GM19452 (cell line): ENCODE results near the gene MELTF.

Experiments used
- ATAC-seq: cut with Tn5 transposase; IDR thresholded peaks from one replicate; pipeline ENCODE4 v1.9.1; 2021; ENCODE audit not compliant: unreplicated experiment

MELTF gene

DNA sequence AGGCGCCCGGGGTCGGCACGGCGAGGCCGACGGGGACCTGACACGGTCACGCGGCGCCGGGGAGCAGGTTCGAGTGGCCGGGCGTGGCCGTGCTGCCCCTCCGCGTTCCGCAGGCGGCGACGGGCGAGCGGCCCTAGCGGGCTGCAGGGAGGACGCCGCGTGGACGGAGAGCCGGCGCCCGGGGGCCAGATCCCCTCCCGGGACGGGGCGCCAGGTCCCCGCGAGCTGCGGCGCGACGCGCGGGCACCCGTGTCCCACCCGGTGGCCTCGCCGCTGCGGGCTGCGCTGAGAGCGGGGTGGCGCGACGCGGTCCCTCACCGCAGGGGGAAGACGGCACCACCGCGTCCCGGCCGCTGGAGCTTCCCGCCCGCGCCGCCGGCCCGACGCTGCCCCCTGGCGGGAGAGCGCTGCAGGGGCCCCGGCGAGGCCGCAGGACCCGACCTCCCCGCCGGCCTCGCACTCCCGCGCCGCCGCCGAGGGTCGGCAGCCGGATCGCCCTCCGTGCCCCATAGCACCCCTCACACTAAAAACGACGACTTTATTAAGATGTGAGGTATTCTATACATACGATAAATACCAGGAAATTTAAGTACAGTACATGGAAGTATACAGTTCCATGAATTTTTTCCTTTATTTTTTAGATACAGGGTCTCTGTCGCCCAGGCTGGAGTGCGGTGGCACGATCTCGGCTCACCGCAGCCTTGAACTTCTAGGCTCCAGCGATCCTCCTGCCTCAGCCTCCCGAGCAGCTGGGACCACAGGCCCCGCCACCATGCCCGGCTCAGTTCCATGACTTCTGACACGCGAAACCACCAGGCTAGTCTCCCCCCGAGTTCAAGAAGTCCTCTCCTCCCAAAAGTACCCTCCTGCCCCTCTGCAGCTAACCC, 59.7 kb downstream of the MELTF start:
- ATAC-seq, result peak; percentile 63

DNA sequence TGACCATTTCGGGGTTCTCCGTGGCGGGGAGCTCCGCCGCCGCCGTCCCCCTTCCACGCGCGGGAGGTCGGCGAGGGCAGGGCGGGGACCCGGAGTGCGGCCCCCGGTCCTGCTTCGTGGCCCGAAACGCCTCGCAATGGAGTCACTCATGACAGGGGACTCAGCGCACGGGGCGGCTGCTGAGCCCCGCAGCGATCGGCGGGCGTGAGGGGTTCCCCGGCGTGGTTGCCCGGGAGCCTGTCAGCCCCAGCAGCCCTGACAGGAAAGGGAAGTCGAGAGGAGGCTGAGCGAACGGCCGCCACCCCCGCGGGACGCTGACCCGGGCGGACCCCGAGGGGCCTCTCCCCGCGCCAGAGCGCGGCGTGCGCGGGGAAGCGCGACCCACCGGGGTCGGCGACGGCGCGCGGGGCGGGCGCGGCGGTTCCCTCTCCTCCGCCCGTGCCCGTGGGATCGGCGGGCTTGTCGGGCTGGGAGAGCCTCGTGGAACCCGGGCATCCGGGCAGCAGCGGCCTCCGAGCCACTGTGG, 60.4 kb downstream of the MELTF start:
- peak; percentile 50 for ATAC-seq

DNA sequence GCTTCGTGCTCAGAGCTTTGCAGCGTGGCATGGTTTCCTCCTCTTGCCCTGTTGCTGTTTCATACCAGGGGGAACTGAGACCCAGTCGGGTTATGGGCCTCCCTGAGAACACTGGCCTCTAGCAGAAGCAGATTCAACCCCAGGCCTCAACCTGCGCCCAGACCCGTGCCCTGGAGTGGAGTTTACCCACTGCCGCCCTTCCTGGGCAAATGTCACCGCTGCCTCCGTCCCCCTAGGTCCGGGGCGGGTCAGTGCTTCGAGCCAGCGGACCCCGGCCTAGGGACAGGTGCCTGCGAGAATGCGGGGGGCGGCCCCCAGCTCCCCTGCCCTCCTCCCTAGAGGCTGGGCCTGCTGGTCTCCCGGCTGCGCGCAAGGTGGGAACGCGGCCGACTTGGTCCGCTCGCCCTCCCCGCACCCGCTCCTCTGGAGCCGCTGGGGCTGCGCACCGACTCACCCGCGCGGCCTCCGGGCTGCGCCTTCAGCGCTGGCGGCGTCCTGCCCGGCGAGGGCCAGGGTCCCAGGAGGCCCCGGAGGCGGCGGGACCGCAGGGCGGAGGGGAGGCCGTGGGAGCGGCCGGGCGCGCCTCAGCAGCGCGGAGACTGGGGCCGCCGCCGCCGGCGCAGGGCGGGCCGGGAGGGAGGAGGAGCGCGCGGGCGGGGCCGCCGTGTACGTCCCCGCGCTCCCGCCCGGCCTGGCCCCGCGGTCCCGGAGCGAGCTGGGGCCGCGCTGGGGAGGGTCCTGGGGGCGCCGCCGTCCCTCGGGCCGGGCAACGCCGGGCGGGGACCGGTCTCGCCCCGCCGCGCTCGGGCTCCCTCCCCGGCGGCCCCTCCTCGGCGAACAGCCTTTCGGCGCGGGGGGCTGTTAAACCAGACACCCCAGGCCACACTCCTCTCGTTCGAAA, 61.1 kb downstream of the MELTF start, which contains the start of gene PIGZ:
Gene PIGZ (minus strand): TSS at position 601 of the 901 bp plus-strand sequence. CDS start 16,802 bp downstream, outside the sequence.
- ATAC-seq, result peak; percentile 70

DNA sequence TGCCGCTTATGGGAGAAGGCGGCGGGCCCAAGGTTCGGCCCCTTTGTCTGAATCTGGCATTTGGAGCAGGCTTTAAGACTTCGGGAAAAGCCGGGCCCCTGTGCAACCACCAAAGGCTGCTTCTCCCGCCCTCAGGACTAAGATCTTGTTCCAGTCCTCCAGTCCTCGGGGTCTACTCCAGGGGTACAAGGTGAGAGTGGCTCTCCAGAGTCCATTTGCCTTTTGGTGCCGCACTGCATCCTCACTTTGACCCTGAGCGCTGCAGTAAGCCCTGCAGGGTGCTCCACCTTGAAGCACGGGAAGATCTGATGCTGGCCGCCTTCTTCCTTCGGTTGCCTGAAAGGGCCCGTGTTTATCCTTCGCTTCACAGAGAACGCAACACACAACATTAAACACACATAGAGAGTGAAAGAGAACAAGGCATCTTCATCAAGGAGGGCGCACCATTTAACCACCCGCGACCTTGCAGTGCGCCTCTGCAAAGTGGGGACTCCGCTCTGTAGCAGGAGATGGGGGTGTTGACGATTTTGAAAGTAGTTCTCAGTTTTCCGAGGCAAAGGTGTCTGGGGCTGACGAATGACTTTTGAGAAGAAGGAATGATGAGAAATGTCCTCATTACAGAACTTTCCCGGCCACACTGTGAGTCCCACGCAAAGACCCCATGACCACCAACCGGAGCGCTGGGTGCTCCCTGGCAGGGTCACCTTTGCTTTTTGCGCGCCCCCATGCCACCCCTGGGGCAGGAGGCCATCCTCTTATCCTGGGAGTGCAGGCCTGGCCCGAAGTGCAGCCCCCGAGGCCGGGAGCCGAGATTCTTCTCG, 62.0 kb downstream of the MELTF start:
- ATAC-seq, result no peak

DNA sequence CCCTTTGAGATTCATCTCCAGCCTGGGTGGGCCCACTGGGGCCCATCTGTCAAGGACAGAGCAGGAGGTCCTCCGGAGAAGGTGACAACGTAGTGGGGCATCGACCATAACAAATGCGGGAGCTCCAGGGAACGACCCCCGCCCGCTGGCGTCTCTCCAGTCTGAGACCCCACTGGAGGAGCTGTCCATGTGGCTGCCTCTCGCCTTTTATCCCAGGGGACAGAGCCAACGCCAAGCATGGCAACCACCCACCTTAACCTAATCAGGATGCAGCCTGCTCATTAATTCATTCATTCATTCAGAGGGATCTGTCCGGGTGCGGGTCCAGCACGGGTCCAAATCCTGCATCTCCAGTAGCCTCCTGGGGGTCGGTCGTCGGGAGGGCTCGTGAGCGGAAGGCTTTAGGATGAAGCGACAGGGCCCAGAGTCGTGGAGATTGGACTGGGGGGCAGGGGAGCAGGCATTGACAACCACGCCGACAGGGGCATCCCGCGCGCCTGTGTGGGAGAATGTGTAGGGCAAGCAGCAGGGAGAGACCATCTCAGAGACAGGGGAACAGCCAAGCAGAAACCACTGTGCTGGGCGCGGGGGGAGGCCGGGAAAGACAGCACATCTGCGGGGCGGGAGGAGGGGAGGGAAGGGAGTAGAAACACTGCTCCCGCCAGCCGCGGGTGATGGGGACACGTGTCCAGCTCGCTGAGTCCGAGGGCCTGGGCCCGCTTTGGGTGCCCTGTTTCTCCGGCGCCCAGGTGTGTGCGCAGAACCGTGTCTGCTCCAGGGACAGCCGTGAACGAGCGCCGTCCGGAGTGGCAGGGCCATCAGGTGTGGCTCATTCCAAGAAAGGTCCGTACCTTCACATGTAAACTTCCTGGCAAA, 62.9 kb downstream of the MELTF start:
- ATAC-seq, result no peak

DNA sequence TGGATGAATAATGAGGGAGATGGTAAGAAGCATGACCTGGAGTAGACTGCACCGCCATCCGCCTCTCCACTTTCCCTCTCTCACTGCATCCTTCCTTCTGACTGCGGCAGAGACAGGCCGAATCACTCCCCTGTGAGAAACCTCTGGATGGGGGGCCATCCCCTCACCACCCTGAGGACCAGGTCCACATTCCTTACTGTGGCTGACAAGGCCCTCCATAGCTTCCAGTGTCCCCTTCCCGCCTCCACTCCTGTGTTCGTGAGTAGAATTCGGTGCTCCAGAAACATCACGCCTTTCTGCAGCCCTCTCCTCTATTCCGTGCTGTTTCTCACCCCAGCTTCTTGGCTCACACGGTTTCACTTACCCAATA, 63.8 kb downstream of the MELTF start:
- no peak for ATAC-seq

DNA sequence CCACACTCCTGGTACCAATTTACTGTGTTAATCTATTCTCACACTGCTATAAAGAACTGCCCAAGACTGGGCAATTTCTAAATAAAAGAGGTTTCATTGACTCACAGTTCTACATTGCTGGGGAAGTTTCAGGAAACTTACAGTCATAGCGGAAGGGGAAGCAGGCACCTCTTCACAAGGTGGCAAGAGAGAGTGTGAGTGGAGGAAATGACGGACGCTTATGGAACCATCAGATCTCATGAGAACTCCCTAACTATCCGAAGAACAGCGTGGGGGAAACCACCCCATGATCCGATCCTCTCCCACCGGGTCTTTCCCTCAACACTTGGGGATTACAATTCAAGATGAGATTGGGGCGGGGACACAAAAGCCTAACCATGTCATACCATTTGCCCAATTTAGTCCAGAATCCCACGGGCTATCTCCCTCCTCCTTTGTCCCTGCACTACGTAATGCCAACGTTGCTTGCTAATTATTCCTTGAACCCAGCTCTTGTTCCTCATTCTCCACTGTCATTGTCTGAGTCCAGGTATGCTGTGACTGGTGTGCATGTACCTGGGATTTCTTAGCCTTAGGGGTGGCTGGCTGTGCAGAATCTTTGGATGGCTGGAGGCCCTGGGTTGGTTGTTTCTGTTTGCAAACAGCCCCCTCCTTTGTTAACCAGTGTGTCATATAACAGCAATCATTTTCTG, 64.4 kb downstream of the MELTF start:
- no peak for ATAC-seq

DNA sequence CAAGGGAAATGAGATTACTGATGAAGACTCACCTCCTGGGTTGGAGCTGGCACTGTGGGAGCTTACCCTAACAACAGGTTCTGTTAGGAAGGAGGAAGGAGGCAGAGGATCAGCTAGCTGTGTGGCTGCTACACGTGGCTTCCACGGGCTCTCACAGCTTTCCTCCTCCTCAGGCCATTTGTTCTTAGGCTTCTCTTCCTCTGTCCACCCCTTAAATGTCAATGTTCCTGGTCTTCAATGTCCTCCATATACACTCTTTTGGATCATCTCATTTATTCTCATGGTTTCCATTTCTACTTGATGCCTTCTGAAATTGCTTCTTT, 66.0 kb downstream of the MELTF start:
- ATAC-seq, result no peak

DNA sequence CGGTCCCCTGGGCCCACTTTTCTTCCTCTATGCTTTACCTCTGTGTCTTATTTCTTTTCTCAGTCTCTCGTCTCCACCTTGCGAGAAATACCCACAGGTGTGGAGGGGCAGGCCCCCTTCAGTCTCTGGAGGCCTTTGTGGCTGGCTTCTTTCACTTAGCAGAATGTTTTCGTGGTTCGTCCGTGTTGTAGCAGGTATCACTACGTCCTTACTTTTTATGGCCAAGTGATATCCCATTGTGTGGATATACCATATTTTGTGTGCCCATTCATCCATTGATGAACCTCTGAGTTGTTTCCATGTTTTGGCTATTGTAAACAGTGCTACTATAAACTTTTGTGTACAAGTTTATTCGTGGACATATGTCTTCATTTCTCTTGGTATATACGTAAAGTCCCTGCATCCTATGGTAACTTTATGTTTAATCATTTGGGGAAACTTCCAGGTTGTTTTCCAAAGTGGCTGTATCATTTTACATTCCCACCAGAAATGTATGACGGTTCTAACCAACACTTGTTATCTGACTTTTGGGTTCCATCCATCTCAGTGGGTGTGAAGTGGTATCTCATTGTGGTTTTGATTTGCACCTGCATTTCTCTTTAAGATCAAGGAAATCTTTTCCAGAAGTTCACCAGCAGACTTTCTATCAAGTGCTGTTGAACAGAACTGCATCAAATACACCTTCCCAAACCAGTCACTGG, 66.5 kb downstream of the MELTF start:
- no peak for ATAC-seq

DNA sequence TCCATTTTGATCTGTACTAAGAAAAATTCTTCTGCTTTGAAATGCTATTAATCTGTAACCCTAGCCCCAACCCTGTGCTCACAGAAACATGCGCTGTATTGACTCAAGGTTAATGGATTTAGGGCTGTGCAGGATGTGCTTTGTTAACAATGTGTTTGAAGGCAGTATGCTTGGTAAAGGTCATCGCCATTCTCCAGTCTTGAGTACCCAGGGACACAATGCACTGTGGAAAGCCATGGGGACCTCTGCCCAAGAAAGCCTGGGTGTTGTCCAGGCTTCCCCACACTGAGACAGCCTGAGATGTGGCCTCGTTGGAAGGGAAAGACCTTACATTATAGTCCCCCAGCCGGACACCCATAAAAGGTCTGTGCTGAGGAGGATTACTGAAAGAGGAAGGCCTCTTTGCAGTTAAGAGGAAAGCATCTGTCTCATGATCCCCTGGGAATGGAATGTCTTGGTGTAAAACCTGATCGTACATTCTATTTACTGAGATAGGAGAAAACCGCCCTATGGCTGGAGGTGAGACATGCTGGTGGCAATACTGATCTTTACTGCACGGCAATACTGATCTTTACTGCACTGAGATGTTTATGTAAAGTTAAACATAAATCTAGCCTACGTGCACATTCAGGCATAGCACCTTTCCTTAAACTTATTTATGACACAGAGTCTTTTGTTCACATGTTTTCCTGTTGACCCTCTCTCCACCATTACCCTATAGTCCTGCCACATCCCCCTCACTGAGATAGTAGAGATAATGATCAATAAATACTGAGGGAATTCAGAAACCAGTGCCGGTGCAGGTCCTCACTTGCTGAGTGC, 67.3 kb downstream of the MELTF start:
- no peak for ATAC-seq

DNA sequence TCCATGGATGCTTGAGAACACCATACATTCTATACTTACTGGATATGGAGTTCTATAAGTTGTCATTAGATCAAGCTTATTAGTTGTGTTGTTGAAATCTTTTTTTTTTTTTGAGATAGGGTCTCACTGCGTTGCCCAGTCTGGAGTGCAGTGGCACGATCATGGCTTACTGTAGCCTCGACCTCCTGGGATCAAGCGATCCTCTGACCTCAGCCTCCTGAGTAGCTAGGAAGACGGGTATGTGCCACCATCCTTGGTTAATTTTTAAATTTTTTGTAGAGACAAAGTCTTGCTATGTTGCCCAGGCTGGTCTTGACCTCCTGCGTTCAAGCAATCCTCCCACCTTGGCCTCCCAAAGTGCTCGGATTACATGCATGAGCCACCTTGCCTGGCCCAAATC, 74.8 kb downstream of the MELTF start:
- no peak for ATAC-seq
